ENCODE results near the gene BAIAP2L1.

The BAIAP2L1 gene

GRCh38 chr7:98242342-98242741 is 158.5 kb downstream of the BAIAP2L1 start:
- DNase-seq = peak in 1 of 56 donors; percentile 16

DNA sequence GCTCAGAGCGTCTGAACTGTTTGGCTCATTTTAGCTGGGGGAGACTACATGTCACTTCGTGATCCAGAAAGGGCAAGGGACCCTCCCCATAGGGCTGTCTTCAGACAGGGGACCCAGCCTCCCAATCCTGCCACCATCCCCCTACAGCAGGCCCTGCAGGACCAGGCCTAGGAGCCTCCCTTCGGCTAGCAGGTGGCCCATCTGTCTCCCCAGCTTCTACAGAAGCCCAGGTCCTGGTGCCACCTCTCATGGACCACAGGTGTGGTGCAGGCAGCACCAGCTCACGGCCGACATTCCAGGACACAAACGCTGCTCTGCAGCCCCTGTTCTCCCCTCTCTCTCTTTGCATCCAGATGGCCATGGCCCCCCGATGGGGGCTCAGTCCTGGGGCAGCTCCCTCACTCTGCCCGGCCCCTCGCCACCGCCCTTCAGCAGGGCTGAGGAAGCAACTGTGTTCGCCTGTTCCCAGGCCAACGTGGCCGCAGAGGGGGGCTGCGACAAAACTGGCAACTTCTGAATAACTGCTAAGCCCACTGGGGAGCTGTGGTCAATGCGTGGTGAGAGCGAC is 159.1 kb downstream of the BAIAP2L1 start:
- no peak for DNase-seq

All from nucleus accumbens (tissue), 56 donors.